H1 (cell line): ENCODE measurements around the gene CNIH1.

Experiments
- EP300 ChIP-seq, 2 experiments: IDR thresholded peaks; 1 replicate in 1 of 2; 2 replicates in 1 of 2; pipeline ENCODE4 v1.6.1; 2011 to 2012; ENCODE audit warnings: low read depth in 2 of 2, low read length in 2 of 2, mild to moderate bottlenecking in 2 of 2, borderline replicate concordance in 1 of 2, inconsistent platforms in 1 of 2, moderate library complexity in 1 of 2
- GABPA ChIP-seq: IDR thresholded peaks from 2 replicates; pipeline ENCODE4 v1.6.1; 2011; ENCODE audit warnings: mild to moderate bottlenecking, low read length, moderate library complexity, borderline replicate concordance; ENCODE audit not compliant: insufficient read depth
- GTF2F1 ChIP-seq: IDR thresholded peaks from 2 replicates; pipeline ENCODE4 v1.6.1; 2012; ENCODE audit warnings: low read depth, low read length, improper control_type of control experiment, borderline replicate concordance
- POLR2AphosphoS5 ChIP-seq: IDR thresholded peaks from 2 replicates; pipeline ENCODE4 v1.6.1; 2011; ENCODE audit warnings: low read depth, low read length
- RFX5 ChIP-seq: IDR thresholded peaks from 2 replicates; pipeline ENCODE4 v1.6.1; 2011; ENCODE audit warnings: low read depth, low read length, improper control_type of control experiment, borderline replicate concordance
- RXRA ChIP-seq: IDR thresholded peaks from 2 replicates; pipeline ENCODE4 v1.6.1; 2011; ENCODE audit warnings: low read depth, mild to moderate bottlenecking, low read length, moderate library complexity; ENCODE audit not compliant: insufficient read depth
- SP1 ChIP-seq: IDR thresholded peaks from 2 replicates; pipeline ENCODE4 v1.6.1; 2011; ENCODE audit warnings: low read depth, low read length
- TF ChIP-seq, protein P1 (sequence below), 3 experiments: IDR thresholded peaks; 1 replicate in 2 of 3; 2 replicates in 1 of 3; pipeline versions ENCODE4 v1.5.1 to v1.6.1; 2011; ENCODE audit warnings: low read length in 3 of 3, mild to moderate bottlenecking in 3 of 3, inconsistent platforms in 2 of 3, low read depth in 1 of 3, moderate library complexity in 1 of 3; ENCODE audit not compliant: insufficient read depth in 1 of 3; ENCODE audit errors: control extremely low read depth in 1 of 3

DNA sequence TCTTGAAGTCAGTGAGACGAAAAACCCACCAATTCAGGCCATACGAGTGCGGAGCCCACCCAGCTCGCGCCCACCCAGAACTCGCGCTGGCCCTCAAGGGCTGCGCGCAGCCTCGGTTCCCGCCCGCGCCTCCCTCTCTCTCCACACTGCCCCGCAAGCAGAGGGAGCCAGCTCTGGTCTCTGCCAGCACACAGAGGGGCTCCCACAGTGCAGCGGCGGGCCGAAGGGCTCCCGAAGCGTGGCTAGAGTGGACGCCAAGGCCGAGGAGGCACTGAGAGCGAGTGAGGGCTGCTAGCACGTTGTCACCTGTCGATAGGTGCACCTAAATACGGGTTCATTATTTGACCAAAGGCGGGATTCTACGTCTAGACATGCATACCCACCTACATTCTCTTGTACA lies 46.6 kb downstream of the CNIH1 start:
- TF ChIP-seq RXRA (no peak), GABPA (no peak), GTF2F1 (no peak), EP300 (IDR thresholded peaks at IDR 0.05; ENCODE audit: borderline replicate concordance in 1 of 2, low read depth in 2 of 2, low read length in 2 of 2) (no peak), POLR2AphosphoS5 (no peak), RFX5 (no peak), SP1 (no peak)
- TF ChIP-seq, protein P1, sequence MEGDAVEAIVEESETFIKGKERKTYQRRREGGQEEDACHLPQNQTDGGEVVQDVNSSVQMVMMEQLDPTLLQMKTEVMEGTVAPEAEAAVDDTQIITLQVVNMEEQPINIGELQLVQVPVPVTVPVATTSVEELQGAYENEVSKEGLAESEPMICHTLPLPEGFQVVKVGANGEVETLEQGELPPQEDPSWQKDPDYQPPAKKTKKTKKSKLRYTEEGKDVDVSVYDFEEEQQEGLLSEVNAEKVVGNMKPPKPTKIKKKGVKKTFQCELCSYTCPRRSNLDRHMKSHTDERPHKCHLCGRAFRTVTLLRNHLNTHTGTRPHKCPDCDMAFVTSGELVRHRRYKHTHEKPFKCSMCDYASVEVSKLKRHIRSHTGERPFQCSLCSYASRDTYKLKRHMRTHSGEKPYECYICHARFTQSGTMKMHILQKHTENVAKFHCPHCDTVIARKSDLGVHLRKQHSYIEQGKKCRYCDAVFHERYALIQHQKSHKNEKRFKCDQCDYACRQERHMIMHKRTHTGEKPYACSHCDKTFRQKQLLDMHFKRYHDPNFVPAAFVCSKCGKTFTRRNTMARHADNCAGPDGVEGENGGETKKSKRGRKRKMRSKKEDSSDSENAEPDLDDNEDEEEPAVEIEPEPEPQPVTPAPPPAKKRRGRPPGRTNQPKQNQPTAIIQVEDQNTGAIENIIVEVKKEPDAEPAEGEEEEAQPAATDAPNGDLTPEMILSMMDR (IDR thresholded peaks at IDR 0.05; ENCODE audit: control extremely low read depth in 1 of 3, insufficient read depth in 1 of 3, low read depth in 1 of 3, low read length in 3 of 3): no peak
